ENCODE results near the gene VAV3. TPM values are rescaled to one million over a fixed set of nuclear protein-coding genes. Genes with fewer than 3 reads are reported as not detected.

Gene VAV3
- total RNA-seq, 4 donors from 2014 or later = 117 to 239 (median 135) TPM

DNA sequence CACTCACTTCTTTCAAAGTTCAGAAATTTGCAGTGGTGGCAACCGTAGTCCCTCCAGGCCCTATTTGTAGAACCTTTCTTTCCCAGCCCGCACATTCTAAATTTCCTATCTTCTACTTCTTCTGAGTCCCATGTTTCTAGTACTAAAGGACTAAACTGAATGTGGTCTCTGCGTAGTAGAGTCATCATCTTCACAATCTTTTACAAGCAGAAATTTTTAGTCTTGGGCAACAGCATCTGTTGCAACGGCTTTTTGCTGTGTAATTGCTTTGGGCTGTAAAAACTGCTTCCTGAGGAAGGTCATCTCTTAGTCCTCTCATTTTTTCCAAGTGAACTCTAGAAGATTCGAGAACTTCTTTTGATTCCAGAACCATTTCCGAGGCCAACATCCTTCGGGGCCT, 23.9 kb downstream of the VAV3 start:
- no peaks in the 10 kb centered on the region for H3K36me3 ChIP-seq
- no peak for DNase-seq (ENCODE audit: low spot score in 2 of 2)
- peak overlapping the region; percentile 8 for H3K27ac ChIP-seq
- no peaks in the 10 kb centered on the region for H3K9me3 ChIP-seq
- no peaks in the 10 kb centered on the region for H3K27me3 ChIP-seq
- WGBS = 80% methylated on average over 7 of the region's 7 CpGs
- peaks cover 30% of the 10 kb centered on the region for H3K4me1 ChIP-seq
- H3K4me3 ChIP-seq = no peak overlapping the region
- no peak for TF ChIP-seq EP300 (IDR thresholded peaks at IDR 0.05)
- TF ChIP-seq, protein P1, sequence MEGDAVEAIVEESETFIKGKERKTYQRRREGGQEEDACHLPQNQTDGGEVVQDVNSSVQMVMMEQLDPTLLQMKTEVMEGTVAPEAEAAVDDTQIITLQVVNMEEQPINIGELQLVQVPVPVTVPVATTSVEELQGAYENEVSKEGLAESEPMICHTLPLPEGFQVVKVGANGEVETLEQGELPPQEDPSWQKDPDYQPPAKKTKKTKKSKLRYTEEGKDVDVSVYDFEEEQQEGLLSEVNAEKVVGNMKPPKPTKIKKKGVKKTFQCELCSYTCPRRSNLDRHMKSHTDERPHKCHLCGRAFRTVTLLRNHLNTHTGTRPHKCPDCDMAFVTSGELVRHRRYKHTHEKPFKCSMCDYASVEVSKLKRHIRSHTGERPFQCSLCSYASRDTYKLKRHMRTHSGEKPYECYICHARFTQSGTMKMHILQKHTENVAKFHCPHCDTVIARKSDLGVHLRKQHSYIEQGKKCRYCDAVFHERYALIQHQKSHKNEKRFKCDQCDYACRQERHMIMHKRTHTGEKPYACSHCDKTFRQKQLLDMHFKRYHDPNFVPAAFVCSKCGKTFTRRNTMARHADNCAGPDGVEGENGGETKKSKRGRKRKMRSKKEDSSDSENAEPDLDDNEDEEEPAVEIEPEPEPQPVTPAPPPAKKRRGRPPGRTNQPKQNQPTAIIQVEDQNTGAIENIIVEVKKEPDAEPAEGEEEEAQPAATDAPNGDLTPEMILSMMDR (IDR thresholded peaks at IDR 0.05) = no peak
- no peak for TF ChIP-seq POLR2A (IDR thresholded peaks at IDR 0.05)
- no peak for TF ChIP-seq POLR2AphosphoS5 (IDR thresholded peaks at IDR 0.05)

DNA sequence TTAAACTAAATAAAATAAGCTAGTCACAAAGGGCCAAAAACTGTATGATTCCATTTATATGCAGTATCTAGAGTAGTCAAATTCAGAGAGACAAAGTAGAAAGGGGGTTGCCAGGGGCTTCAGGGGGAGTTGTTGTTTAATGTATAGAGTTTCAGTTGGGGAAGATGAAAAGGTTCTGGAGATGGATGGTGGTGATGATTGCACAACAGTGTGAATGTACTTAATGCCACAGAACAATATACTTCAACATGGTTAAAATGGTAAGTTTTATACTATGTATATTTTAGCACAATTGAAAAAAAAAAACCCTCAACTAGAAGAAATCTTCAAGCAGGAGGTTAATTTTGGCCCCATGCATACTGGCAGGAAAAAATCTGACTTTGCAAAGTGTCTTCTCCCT, 24.3 kb downstream of the VAV3 start:
- peak overlapping the region; percentile 8 for H3K27ac ChIP-seq
- H3K27me3 ChIP-seq = no peaks in the 10 kb centered on the region
- no peaks in the 10 kb centered on the region for H3K9me3 ChIP-seq
- no peak for DNase-seq (ENCODE audit: low spot score in 2 of 2)
- H3K36me3 ChIP-seq = no peaks in the 10 kb centered on the region
- TF ChIP-seq EP300 (IDR thresholded peaks at IDR 0.05) (no peak), POLR2A (IDR thresholded peaks at IDR 0.05) (no peak), POLR2AphosphoS5 (IDR thresholded peaks at IDR 0.05) (no peak)
- TF ChIP-seq, protein P1 (IDR thresholded peaks at IDR 0.05) = no peak
- H3K4me3 ChIP-seq = no peak overlapping the region
- peaks cover 34% of the 10 kb centered on the region for H3K4me1 ChIP-seq

DNA sequence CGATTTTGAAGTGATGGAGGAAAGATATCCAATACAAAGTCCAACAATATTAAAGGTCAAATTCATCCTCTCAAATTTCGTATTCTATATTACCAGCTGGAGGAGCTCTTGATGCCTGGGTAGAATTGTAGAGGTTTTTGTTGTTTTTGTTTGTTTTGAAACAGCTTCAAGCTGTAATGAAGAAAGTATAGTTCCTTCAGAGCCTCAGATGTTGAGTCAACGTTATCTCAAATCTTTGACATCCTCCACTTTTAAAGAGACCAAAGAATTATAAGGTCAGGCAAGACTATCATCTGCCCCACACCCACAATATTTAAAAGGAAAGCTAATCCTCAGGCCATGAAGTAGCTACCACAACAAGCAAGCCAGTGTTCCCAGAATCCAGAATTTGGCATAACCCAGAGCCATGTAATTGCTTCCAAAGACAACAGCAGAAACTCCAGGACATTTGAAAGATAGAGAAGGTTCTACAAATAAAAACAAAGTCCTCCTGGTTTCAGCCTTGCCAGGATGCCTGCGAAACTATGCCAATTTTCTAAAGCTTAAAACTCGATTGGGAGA, 24.9 kb downstream of the VAV3 start:
- no peak overlapping the region for H3K27ac ChIP-seq
- H3K9me3 ChIP-seq = no peaks in the 10 kb centered on the region
- TF ChIP-seq POLR2AphosphoS5 (IDR thresholded peaks at IDR 0.05) (no peak), EP300 (IDR thresholded peaks at IDR 0.05) (no peak), POLR2A (IDR thresholded peaks at IDR 0.05) (no peak)
- TF ChIP-seq, protein P1 (IDR thresholded peaks at IDR 0.05) = no peak
- no peaks in the 10 kb centered on the region for H3K27me3 ChIP-seq
- peaks cover 39% of the 10 kb centered on the region for H3K4me1 ChIP-seq
- H3K36me3 ChIP-seq = no peaks in the 10 kb centered on the region
- DNase-seq (ENCODE audit: low spot score in 2 of 2) = no peak
- no peak overlapping the region for H3K4me3 ChIP-seq
- WGBS = 70% methylated on average over 5 of the region's 5 CpGs

DNA sequence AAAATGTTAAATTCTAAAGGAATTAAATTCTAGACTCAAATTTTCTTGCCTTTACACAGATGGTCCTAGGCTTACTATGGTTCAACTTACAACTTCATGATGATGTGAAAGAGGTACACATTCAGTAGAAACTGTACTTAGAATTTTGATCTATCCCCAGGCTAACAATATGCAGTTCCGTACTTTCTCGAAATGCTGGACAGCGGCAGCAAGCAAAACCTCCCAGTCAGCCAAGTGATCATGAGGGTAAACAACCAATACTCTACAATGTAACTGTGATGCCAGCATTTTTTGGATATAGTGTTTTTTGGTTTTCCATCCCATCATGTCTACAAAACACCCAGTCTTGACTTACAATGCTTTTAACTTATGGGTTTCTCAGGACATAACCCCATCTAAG, 25.7 kb downstream of the VAV3 start:
- DNase-seq (ENCODE audit: low spot score in 2 of 2) = no peak
- Histone ChIP-seq H3K4me1 (peaks cover 42% of the 10 kb centered on the region), H3K9me3 (no peaks in the 10 kb centered on the region), H3K27ac (no peak overlapping the region), H3K36me3 (no peaks in the 10 kb centered on the region), H3K27me3 (no peaks in the 10 kb centered on the region), H3K4me3 (no peak overlapping the region)
- WGBS = 97% methylated on average over 3 of the region's 3 CpGs
- TF ChIP-seq POLR2A (IDR thresholded peaks at IDR 0.05) (no peak), POLR2AphosphoS5 (IDR thresholded peaks at IDR 0.05) (no peak)
- TF ChIP-seq, protein P1 (IDR thresholded peaks at IDR 0.05) = no peak

DNA sequence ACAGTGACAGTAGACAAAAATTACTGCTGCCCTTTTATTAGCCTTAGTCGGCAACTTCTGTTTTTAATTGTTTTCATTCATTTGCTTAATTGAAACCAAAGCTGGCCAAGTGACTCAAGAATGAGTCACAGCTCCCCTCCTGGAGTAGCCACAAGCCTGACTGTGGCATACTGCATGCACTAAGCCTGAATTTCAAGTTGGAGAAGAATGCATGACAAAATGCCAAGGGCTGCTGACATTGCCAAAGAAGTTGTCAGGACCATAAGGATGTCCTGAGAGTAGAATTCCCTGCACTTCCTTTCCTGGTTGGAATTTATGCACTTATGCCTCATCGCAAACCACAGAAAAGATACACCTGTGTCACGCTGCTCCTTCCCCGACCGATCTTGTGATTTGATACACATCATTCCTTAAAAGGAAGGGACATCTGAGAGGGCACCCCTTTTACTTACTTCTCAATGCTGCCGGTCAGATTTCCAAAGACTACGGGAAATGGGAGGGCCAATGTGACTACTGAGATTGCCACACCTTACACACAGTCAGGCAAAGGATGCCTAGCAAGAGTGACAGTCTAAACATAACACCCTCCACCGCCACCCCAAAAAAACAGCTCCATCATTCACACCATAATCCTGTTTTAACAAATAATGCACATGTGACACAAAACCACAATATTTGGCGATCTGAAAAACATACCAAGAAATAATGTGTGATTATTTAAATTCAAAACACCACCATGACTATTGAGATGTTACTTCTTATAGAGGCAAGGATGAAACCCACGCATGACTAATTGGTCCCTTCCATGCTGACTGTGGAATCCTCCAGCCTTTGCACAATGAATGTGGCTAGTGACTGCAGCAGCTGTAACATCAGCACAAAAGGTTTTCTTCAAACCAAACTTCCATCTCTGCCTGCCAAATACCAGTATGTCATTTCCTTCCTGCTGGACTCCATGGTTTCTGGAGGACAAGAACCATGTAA, 28.2 kb downstream of the VAV3 start:
- H3K36me3 ChIP-seq = no peaks in the 10 kb centered on the region
- H3K4me3 ChIP-seq = peak overlapping the region; percentile 0
- 49% methylated on average over 10 of the region's 10 CpGs for WGBS
- H3K27me3 ChIP-seq = no peaks in the 10 kb centered on the region
- H3K27ac ChIP-seq = peak overlapping the region; percentile 23
- TF ChIP-seq, protein P1 (IDR thresholded peaks at IDR 0.05) = no peak
- TF ChIP-seq POLR2AphosphoS5 (IDR thresholded peaks at IDR 0.05) = peak in 2 of 3 donors; percentile 45 to 82
- H3K4me1 ChIP-seq = peaks cover 48% of the 10 kb centered on the region
- no peaks in the 10 kb centered on the region for H3K9me3 ChIP-seq
- DNase-seq (ENCODE audit: low spot score in 2 of 2) = peak; percentile 76 to 82
